ENCODE results near the gene PDLIM3. TPM values are rescaled to one million over a fixed set of nuclear protein-coding genes. Genes with fewer than 3 reads are reported as not detected.

Gene PDLIM3
- total and polyA plus RNA-seq, 2 of the 13 experiments (the other 11 are each of a cell fraction or from before 2014, with no cell fraction given), result 5.9 to 14.0 TPM

GRCh38 chr4:185504098-185505047 lies 30.9 kb downstream of the PDLIM3 start (continued):
- no peak for TF ChIP-seq ZNF768 (CRISPR knock-in tag; IDR thresholded peaks at IDR 0.05)
- no peak for TF ChIP-seq MNT (IDR thresholded peaks at IDR 0.05)
- 0 out of 2 replicates have a peak, but pooled peaks have one; percentile 14 for TF ChIP-seq NR2F2 (IDR thresholded peaks at IDR 0.05; ENCODE audit: borderline replicate concordance, low read depth)
- 0 out of 2 replicates have a peak, but pooled peaks have one; percentile 41 for TF ChIP-seq ZNF567 (CRISPR knock-in tag; IDR thresholded peaks at IDR 0.05; ENCODE audit: borderline replicate concordance)
- TF ChIP-seq SIN3A (IDR thresholded peaks at IDR 0.05; ENCODE audit: borderline replicate concordance, low read depth, low read length), result peak; percentile 42; the same call in 1 of the 2 replicates
- no peak for TF ChIP-seq GPBP1L1 (CRISPR knock-in tag; IDR thresholded peaks at IDR 0.05)
- no peak for TF ChIP-seq JUND (CRISPR knock-in tag; IDR thresholded peaks at IDR 0.05)
- peak; percentile 90 for TF ChIP-seq SOX5 (CRISPR knock-in tag; IDR thresholded peaks at IDR 0.05; ENCODE audit: borderline replicate concordance)
- TF ChIP-seq MBNL3 (CRISPR knock-in tag; conservative IDR thresholded peaks at IDR 0.05), result no peak
- no peak for TF ChIP-seq SUZ12 (IDR thresholded peaks at IDR 0.05; ENCODE audit: low read depth, low read length)
- 0 out of 2 replicates have a peak, but pooled peaks have one; percentile 24 for TF ChIP-seq ZNF280D (CRISPR knock-in tag; IDR thresholded peaks at IDR 0.05)
- no peak for TF ChIP-seq GATAD1 (CRISPR knock-in tag; IDR thresholded peaks at IDR 0.05)
- peak; percentile 71 for TF ChIP-seq YEATS4 (CRISPR knock-in tag; IDR thresholded peaks at IDR 0.05; ENCODE audit: borderline replicate concordance)
- no peak; the same call in 1 of the 2 replicates for TF ChIP-seq CHD4 (IDR thresholded peaks at IDR 0.05; ENCODE audit: borderline replicate concordance, low read length)
